ENCODE measurements around the gene THAP11.
"Not testable (repeated sequence)": the region's sequence is repeated elsewhere in the genome, so short reads cannot be mapped to it uniquely, and the experiment has no call there.

The THAP11 gene

DNA sequence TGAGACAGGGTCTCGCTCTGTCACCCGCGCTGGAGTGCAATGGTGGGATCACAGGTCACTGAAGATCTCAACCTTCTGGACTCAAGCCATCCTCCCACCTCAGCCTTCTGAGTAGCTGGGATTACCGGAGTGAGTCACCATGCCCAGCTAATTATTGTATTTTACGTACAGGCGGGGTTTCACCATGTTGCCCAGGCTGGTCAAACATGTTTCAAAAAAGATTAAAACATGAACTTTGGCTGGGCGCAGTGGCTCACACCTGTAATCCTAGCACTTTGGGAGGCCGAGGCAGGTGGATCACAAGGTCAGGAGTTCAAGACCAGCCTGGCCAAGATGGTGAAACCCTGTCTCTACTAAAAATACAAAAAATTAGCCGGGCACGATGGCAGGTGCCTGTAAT, 4.9 kb upstream of the THAP11 start:
- not testable (repeated sequence) for DNase-seq

- DNase-seq: no peak
Observed at GRCh38 chr16:67837811-67838210, 4.3 kb upstream of the THAP11 start.

DNA sequence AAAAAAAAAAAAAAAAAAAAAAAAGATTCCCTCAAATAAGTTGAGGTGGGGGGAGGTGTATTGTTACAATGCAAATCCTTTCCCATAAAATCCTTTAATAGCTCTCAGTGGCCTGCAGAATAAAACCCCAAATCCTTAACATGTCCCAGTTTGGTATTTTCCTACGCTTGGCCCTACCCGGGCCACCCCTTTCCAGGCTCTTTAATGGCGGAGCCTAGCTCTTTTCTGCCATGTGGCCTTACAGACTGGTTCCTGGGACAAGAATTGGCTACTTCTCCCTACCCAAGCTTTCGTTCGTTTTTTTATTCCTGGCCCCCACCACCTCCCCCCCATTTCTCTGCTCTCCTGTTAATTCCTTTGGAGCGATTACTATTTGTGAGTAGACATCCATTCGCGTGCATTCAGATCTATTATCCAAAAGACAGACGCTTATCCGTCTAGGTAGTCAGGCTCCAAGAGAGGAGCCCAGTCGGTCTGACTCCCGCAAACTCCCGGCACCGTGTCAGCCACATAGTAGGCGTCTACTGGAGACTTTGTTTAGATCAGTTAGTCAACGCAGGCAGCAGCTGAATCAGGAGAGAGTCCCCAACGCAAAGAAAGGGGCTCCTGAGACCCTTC, 813 bp upstream of the THAP11 start:
- DNase-seq: no peak

GRCh38 chr16:67842509-67843342, 606 bp downstream of the THAP11 start:
- peak; percentile 37 to 79 (median 63) for DNase-seq

- no peak for DNase-seq
Observed at GRCh38 chr16:67843343-67843765, 1.2 kb downstream of the THAP11 start.

GRCh38 chr16:67844497-67844896, 2.4 kb downstream of the THAP11 start:
- no peak for DNase-seq

DNA sequence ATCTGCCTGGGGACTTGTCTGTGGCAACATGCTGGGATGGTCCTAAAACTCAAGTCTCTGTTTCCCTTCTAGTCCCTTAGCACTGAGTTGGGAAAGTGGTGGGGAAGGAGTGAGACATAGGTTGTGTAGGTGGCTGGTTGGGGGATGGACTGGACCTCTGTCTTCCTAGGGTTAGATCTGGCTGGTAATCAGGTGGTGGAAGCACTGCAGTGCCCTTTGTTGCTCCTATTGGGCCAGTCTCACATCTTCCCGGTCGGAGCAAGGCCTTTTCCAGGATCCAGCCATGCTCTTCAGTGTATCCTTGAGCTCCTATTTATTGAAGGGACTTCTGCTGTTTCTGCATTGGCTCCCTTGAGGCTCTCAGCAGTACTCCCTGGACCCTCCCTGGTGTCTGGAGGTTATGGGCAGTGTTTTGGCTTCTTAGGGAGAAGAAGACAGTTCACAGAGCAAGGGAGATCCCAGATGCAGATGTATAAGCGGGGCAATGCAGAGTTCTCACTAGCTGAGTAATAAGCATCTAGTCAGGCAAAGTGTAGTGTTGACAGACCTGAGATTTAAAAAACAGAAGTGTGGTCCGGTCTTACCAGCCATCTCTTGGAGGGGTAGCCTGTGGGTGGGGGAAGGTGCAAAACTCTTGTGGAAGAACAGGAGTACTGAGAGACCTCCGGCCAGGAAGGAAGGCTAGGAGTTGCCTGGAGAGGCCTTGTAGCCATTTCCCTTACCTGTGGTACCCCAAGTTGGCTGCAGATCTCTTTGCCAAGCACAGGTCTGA, 3.4 kb downstream of the THAP11 start:
- DNase-seq: no peak

GRCh38 chr16:67846063-67846319, 3.9 kb downstream of the THAP11 start:
- no peak for DNase-seq

DNA sequence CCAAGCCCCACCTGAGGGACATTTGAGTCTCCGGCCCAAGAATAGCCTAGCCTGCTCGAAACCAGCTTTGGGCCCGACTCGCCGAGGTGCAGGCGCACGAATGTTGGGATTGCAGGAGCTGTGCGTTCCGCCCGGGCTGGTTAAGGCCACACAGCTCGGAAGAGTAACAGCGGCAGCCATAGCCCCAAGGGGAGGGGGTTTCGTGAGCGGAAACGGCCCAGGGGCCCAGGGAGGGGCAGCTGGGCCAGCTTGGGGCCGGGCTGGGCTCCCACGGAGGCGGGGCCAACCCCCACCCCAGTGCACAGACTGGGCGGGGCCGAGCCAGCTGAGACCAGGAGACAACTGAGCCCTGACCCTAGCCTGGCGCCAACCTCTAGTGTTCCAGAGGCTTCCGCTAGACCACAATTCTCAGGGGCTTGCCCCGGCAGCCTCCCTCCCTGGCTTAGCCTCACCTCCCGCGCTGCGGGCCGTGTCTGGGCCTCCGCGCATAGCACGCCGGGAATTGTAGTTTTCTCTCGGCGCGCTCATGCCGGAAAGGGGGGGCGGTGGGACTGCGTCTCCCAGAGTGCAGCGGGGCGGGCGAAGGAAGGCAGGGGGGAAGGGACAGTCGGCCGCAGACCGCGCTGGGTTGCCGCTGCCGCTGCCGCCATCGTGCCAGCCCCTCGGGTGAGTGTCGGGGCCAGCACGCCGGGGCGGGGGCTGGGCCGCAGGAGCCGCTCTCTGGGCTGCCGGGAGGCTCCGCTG, 4.4 kb downstream of the THAP11 start, which contains the start of gene NUTF2:
Gene NUTF2, plus strand, starts transcription at position 614 of the 744 bp plus-strand sequence. CDS start 18,198 bp downstream, outside the sequence.
- DNase-seq: peak; percentile 85 to 96 (median 91)

DNA sequence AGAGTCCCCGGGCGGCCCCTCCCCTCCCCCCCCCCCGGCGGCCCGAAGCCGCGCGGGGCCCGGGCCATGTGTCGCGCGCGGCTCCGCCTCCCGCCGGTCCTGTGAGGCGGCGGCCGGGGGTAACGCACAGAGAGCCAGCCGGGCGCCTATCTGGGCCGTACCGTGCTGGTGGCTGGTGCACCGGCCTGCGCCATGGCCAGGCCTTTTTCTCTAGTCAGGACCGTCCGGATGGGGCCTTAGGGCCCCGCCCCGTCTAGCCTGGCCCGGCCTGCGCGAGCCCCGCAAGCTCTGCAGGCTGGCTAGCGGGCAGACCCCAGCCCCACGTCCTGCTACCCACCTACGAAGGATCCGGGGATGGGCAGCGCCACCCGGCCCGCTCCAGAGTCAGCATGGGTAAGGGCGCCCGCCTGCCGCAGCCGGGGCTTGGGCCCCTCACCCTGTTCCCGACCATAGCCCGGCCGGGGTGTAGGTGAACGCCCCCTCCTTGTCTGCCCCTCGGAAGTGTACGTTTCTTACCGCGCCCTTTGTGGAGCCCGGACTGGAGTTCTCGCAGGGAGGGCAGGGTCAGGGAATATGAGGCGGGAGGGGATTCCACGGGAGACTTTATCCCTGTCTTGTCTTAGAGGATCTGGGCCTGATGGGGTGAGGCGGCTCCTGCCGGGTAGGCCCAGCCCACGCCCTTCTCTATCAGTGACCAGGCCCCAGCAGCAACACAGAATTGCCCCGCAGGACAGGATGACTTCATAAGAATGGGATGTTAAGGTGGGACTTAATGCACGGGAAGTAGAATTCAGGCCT, 5.1 kb downstream of the THAP11 start, which contains the start of gene CENPT:
Gene CENPT, minus strand, starts transcription at position 630 of the 798 bp plus-strand sequence. CDS start 13,834 bp downstream, outside the sequence.
- no peak for DNase-seq

- DNase-seq: no peak
Observed at GRCh38 chr16:67848118-67848517, 6.0 kb downstream of the THAP11 start.

DNA sequence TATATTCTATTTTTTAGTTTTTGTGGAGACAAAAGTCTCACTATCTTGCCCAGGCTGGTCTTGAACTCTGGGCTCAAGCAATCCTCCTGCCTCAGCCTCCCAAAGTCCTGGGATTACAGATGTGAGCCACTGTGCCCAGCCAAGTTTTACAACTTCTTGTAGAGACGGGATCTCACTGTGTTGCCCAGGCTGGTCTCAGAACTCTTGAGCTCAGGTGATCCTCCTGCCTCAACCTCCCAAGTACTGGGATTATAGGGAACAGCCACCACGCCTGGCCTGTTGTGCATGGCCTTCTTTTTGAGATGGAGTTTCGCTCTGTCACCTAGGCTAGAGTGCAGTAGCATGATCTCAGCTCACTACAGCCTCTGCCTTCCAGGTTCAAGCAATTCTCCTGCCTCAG, 11.6 kb downstream of the THAP11 start:
- no peak for DNase-seq

DNA sequence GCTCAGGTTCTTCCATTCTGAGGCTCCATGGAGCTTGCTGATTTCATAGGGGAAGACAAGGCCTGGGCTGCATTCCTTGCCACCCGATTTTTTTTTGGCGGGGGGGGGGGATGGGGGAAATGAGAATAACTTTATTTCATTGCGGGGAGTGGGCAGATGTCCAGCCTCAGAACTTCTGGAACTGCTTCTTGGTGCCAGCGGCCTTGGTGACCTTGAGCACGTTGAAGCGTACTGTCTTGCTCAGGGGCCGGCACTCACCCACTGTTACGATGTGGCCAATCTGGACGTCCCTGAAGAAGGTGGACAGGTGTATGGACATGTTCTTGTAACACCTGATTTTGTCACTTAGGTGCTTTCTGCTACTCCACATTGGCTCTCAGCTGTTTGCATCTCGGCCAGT, 13.7 kb downstream of the THAP11 start:
- no peak for DNase-seq

DNA sequence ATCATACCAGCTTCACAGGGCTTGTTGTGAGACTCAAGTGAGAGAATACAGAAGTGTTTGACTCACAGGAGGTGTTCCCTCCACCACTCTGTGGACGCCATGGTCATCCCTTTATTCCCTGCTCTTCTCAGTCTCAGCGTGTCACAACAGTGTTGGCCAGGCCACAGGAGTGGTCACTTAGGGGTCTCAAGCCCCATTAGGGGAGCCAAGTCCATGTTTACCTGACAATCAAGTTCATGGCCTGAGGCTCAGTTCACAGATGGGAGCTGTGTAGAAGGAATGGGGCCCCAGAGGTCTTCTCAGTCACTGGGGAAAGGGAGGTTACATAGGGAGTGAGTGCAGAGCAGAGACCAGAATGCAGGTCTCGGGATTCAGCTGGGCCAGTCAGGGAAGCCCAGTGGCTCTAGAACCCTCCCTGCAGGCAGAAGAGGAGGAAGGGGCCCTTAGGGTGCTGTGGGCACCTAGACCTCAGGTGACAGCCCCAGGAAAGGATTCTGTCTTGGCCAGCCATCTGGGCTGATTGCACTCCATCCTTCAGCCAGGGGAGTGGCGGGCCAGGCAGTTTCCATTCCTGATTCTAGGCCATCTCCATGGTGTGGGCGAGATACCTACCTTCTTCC, 14.9 kb downstream of the THAP11 start:
- no peak for DNase-seq

DNA sequence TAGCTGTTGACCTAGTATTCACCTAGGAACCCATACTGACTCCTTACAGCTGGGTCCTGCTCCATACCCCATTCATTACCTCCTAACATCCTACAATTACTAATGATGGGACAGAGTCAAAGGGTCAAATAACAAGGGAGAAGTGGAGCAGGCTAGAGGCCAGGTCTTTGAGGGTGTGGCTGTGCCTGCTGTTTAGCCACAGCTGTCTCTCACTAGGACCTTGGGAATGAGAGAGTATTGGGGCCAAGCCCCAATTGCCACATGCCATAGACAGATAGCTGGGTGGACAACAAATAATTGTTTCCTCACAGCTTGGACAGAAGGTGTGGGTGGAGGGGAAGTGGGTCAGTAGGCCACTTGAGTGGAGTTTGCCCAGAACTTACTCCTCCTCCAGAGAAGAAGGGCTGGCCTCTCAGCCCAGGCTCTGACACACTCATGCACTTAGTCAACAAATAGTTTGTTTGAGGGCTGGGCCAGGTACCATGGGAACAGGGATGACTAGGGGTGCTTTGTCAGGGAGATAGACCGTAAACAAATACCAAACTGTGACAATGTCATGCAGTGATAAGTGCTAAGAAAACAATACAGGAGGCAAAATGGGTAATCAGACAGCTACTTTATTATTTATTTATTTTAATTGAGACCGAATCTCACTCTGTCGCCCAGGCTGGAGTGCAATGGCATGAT, 15.6 kb downstream of the THAP11 start:
- peak in 1 of 5 donors; percentile 22 for DNase-seq

- DNase-seq: no peak
Observed at GRCh38 chr16:67858500-67858899, 16.4 kb downstream of the THAP11 start.

- no peak for DNase-seq
Observed at GRCh38 chr16:67860589-67861398, 18.7 kb downstream of the THAP11 start.

GRCh38 chr16:67861877-67862276, 19.8 kb downstream of the THAP11 start:
- no peak for DNase-seq

GRCh38 chr16:67862623-67863583, 20.8 kb downstream of the THAP11 start:
- no peak for DNase-seq

Measured in T-helper 1 cell (primary cell).